Measurements from ENCODE around the gene NPHP4.

The NPHP4 gene

DNA sequence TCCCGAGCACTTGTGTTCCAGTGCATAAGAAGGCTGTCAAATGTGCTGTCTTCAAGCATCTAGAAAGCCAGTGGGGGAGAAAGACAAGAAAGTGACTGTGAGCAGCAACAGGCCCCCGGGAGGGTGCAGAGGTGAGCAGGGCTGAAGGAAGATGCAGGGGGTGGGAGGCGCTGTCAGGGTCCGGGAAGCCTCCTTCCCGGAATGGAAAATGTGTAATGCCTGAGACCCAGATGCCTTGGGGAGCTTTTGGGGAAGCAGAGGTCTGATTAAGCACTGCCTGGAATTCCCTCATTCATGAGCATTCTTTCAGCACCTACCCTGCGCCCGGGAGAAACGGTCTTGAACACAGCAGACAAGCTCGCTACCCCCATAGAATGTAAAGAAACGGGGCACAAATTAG is 1.3 kb downstream of the NPHP4 start:
- DNase-seq (ENCODE audit: low read depth, low spot score): no peak

DNA sequence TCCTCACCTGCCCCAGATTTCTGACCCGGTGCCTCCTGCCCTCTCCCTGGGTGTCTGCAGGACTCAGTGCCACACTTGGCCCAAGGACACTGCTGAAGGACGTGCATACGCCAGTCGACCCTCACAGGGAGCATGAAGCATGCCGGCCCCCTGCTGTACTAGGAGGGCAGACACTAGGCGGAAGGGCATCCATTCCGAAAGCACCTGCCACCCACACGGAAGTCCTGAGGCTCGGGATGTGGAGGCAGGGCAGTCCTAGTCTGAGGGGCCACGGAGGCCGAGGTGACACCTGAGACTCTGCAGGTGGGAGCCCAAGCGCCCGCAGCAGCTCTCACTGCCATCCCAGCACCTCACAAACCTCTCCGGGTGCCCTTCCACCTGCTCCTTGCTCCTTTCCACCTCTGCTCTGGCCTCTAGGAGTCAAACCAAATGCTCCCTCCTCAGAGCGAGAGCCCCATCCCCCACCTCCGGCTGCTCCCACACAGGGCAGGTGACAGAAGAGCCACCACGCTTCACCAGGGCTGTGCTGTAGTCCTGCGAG is 2.4 kb downstream of the NPHP4 start:
- DNase-seq (ENCODE audit: low read depth, low spot score): no peak

DNA sequence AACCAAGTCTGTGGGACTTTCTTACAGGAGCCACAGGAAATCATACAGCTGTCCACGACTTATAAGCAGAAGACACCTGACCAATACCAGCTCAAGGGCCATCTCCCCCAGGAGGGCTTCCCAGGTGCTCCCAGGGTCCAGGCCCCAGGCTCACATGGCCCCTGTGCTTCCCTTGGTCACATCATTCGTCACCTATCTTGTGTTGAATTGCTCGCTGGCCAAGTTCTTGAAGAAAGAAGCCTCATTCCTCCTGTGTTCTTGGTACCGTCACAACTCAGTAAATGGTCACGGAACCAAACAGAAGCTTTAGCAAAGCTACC is 3.0 kb downstream of the NPHP4 start:
- no peak for DNase-seq (ENCODE audit: low read depth, low spot score)

DNA sequence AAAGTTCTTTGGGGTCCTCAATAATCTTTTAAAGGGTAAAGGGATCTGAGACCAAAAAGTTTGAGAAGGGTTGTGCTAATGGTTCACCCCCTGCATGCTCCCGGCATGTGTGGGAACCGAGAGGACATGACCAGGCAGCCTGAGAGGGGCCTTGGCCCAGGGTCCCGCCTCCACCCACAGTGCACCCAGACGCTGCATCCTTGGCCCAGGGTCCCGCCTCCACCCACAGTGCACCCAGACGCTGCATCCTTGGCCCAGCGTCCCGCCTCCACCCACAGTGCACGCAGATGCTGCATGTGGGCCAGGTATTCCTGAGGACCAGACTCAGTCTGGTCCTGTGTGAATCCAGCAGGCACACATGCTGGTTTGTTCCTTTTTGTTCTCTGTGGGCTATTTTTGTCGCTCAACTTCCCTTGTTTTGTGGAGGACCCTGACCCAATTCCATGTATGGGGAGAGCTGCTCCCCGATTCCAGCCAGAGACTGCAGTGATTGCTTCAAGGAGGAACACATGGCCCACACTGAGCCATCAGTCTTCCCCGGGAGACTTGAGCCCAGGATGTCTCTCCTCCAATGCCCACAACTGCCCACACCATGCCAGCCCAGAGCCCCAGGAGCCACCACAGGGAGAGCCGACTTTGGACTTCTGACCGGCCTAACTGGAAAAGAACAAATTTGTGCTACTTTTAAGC is 3.5 kb downstream of the NPHP4 start:
- no peak for DNase-seq (ENCODE audit: low read depth, low spot score)

DNA sequence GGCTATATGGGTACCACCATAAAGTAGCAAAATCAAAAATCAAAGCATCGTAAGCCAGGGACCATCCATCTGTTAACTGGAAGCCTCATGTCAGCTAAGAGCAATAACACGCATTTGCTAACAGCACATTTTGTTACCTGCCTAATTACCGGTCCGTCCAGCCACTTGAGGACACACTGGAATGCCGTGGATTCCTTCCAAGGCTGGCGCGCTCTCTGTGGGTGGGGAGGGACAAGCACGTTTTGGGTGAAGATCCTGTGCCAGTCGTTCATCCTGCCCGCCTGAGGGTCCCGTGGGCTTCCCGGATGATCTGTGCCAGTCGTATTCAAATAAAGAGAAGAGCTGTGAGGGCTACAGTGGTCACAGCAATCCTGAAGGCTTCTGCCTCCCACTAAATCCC is 6.2 kb downstream of the NPHP4 start:
- DNase-seq (ENCODE audit: low read depth, low spot score): no peak

DNA sequence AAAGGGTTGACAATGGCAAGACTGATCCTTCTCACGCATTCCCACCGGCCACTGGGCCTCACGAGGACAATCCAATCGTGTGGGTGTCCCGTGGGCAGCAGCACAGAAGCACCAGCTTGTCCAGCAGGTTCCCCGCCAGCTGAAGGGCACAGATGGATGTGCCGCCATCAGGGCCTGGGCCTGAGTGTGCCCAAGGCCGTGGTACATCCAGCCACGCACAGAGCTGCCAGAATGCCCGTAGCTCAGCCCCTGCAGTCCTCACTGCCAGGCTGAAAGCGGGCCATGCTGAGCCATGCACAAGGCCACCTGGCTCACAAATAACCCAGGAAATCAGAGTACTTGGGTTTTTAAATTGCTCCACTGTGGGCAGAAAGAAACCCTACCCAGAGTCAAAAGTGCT is 7.0 kb downstream of the NPHP4 start:
- DNase-seq (ENCODE audit: low read depth, low spot score): no peak

DNA sequence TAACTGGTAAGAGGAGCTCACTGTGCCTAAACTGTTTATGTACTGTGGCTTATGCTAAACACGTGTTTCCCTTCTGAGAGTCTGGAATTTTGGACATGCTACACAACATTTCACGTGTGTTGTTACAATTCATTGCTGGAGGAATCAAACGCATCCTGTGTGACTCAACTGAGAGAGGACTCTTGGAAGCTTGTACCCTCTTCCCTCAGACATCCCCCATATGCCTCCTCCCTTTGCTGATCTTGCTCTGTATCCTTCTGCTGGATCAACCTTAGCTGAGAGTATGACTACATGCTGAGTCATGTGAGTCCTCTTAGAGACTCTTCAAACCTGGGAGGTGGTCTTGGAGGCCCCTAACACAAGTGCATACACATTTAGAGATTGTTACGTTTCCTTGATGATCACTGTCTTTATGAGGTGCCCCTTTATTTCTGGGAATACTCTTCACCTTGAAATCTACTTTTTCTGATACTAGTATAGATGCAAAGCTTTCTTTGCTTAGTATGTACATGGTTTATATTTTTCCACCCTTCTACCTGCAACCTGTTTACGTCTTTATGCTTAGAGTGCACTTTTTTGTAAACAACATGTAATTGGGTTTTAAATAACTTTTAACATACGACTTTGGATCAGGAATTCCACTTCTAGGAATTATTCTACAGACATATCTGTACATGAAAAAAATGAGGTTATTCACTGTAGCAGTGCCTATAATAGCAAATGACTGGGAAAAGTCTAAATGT is 8.7 kb downstream of the NPHP4 start:
- no peak for DNase-seq (ENCODE audit: low read depth, low spot score)

DNA sequence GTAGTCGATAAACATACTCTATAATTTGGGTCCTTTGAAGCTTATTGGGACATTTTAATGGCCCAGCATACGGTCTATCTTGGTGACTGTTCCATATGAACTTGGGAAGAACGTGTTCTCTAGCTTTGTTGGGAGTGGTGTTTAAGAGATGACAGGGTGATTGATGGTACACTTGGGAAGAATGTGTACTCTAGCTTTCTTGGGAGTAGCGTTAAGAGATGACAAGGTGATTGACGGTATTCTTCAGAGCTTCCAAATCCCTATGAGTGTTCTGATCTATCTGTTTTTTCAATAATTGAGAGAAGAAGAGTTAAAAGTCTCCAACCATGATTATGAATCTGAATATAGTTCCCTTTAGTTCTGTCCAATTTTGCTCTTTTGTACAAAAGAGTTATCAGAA is 9.4 kb downstream of the NPHP4 start:
- DNase-seq (ENCODE audit: low read depth, low spot score): no peak

DNA sequence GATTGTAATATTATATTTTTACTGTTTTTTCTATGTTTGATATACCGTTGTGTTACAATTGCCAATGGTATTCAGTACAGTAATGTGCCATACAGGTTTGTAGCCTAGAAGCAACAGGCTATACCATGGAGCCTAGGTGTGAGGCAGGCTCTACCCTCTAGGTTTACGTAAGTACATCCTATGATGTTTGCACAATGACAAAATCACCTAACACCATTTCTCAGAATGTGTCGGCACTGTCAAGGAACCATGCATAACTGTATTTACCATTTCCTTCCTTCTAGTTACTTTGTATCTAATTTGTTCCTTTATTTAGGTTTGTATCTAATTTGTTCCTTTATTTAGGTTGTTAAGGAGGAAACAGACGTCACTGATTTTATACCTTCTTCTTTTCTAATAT is 9.9 kb downstream of the NPHP4 start:
- DNase-seq (ENCODE audit: low read depth, low spot score): no peak

DNA sequence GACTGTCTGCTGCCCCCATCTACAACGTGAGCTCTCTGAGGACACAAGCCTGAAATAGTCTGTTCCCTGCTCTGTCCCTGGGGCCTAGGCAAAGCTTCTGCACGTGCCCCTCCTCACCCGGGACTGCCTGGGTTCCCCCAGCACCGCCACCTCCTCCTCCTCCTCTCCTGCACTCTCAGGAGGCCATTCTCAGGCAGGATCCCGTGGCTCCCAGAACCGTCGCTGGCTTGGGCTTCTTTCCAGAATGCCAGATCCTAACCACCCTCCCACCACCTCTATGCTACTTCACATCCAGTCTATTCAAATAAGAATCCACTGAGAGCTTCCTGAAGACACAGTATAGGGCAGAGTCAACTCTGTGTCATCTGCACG is 11.2 kb downstream of the NPHP4 start:
- no peak for DNase-seq (ENCODE audit: low read depth, low spot score)

DNA sequence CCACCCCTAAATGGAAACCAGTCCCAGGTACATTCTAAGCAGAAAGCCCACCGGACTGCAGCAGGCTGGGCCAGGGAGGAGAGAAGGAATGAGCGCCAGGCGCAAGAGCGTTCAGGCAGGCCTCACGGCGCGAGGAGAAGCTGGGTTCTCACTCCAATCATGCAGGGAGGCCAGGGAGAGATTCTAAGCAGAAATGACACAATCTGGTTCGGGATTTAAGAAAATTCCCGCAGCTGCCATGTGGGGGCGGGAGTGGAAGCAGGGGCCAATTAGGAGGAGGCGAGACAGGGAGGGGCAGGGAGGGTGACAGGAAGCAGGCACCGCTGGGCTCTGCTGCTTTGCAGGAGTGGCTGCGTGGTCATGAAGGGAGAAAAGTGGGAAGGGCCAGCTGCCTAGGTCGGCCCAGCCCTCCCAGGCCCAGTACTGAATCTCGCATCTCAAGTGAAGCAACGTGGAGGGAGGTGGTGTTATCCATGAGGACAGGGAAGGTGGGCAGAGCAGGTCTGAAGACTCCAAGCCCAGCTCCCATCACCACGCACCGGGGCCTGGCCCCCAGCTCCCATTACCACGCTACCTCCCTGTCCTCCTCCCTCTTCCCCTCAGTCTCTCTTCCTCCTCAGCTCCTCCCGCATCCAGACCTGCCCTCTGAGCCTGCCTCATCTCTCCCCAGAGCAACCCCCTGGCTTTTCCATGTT is 11.8 kb downstream of the NPHP4 start:
- no peak for DNase-seq (ENCODE audit: low read depth, low spot score)

DNA sequence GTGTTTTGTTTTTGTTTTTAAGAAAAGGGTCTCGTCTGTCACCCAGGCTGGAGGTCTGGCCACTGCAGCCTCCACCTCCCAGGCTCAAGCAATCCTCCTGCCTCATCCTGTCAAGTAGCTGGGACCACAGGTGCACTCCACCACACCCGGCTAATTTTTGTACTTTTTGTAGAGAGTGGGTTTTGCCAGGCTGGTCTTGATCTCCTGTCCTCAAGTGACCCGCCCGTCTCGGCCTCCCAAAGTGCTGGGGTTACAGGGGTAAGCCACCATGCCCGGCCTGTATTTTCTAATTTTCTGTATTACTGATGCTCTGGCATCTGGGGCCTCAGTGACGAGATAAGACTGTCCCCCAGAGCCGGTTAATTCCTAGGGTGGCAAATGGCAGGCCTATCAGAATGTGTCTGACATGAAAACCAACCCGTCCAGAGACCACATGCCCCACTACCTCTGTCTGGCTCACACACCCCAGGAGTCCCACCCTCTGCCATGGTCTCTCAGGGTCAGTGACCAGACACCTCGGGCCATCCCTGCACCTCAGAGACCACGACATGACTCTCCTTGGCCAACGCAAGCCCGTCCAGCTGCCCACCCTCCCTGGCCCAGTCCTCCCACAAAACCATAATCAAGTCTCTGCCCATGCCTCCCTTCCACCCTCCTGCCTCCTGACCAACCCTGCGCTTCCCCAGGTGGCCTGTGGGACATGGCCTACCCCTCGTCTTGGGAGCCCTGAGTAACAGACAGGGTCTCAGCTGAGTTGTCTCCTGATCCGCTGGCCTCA is 12.5 kb downstream of the NPHP4 start:
- no peak for DNase-seq (ENCODE audit: low read depth, low spot score)

DNA sequence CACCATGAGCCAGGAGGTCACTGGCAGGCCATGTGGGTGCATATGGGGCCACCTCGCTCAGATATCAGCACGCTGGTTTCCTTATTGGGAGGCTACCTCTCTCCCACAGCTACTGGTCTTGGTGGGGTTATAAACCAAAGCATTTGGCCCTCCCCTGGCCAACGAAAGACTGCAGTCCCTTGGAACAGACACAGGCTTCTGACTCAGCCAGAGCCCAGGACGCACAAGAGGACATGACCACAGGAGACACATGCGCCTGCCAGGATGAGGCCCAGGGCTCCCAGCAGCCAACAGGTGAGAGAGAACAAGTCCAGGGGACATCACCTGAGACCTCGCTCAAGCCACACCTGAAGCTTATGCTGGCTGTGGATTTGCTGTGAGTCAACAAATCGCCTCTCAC is 13.8 kb downstream of the NPHP4 start:
- DNase-seq (ENCODE audit: low read depth, low spot score): no peak

DNA sequence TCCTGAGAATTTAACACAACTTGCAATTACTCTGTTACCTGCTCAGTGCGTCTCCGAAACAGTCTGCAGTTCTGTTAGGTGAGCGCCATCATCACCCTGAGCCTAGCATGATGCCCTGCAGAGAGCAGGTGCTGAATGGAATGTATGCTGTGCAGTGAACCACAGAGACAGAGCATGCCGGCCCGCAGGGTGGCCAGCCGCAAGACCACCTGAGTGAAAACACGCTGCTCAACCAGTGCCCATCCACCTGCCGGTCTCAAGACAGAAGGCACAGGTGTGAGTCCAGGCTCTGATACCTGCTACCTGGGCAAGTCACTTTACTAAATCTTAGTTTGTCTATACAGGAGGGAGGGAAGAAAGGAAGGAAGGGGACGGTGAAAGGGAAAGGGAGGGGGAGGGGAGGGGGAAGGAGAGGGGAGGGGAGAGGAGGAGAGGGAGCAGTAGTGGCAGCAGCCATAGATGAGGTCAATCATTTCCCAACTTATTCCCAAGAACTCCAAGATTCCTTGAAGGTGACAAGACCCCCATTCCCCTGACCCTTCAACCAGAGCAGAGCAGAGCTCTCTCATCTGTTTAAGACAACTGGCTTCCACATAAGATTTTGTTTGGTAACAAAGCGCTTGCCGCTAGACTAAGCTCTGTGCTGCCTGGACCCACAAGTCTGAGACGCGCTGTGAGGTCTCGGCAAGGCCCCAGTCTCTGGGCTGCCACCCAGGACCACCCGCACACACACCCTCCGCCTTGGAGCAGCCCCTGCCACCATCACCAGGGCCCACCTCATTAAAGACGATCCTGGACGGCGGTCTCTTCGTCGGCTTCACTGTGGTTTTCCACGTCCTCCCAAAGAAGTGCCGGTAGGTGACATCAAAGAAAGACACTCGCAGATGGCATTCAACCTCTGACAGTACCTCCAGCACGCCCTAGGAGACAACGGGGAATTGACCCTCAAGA is 14.5 kb downstream of the NPHP4 start:
- DNase-seq (ENCODE audit: low read depth, low spot score): no peak

DNA sequence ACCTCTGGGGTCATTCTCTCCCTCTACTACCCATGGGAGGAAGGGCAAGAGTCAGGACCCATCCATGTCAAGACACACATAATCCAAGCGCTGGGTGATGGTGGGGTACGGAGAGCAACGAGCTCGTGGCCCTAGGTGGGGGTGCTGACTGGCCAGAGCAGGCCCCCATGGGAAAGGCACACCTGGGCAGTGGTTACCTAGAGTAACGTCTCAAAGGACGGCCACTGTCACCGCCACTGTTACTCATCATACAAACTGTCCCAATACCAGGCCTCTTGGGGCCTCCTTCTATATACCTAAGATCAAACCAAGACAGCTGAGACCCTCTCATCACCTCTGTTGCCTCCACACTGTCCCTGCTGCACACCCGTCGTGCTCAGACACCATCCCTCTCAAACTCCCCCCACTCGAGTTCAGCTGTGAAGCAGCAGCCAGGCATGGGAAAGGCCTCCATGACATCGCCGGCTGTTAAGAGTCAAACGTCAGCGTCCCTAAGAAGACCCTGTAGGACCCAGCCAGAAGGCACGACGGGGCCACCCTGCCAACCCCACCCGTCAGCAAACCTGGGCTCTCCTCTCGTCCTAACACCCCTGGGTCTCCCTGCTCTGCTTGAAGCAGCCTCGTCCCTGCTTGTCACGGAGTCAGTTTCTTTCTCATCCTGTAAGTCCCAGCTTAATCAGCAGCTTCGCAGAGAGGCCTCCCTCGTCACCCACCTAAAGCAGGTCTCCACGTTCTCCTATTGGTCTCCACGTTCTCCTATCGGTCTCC is 15.3 kb downstream of the NPHP4 start:
- no peak for DNase-seq (ENCODE audit: low read depth, low spot score)

DNA sequence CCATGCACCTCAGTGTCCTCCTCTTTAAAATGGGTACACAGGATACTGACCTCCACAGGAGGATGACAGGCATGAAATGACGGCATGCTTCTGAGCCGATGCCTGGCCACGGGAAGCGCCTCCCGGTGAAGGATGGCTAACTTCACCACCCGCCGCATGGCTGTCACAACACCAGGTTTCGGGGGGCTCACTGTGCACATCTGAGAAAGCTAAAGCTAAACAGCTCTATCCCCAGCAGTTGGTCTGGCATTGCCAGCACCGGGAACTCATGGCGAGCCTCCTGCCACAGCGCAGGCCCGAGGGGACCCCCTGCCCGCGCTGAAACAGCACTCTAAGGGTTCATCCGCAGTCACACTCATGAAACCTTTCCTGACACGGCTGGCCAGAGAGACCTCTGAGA is 16.0 kb downstream of the NPHP4 start:
- DNase-seq (ENCODE audit: low read depth, low spot score): no peak

DNA sequence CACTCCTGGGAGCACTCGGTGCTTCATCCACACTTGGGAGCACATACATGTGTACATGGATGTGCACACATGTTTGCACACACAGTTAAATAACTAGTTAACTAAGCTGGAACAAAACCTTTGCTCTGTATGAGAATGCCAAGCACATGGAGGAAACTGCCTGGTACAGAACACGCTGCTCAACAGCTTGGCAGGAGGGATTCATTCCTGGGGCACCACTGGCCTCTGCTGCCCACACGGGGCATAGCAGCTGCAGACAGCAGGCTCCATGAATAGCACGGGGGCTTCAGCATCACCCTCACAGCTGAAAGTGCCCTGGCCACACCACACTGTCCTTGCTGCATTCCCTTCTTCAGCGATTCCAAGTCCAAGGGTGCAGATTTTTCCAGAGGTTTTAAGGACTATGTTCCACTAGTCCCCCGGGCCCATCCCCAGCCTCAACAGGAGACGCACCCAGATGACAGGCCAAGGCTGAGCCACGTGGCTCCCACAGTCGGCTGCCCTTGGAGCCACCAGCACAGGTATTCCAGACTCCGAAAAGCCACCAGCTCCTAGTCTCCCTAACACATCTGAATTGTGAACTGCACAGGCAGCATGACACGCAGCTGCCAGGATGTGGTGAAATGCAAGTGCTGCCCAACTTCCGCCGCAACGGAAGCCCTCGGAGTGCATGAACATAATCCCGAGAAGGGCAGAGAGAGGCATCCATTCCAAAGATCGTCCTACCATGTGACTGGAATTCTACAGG is 16.9 kb downstream of the NPHP4 start:
- no peak for DNase-seq (ENCODE audit: low read depth, low spot score)

DNA sequence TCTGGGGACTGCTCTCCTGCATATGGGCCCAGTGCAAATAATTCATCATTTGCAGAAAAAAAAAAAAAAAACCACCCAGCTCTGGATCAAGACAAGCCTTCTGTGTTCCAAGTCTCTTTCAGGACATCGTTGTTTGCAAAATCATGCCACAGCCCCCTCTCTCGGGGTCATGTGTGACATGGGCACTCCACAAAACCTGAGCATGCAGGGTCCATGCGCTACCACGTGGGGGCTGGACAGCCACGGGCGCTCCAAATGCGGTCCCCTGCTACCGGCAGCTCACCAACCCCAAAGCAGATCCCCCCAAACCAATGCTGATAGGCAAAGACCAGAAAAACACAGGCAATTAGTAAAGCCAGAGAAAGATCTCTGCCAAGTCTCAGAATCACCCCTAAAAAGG is 17.6 kb downstream of the NPHP4 start:
- no peak for DNase-seq (ENCODE audit: low read depth, low spot score)

DNA sequence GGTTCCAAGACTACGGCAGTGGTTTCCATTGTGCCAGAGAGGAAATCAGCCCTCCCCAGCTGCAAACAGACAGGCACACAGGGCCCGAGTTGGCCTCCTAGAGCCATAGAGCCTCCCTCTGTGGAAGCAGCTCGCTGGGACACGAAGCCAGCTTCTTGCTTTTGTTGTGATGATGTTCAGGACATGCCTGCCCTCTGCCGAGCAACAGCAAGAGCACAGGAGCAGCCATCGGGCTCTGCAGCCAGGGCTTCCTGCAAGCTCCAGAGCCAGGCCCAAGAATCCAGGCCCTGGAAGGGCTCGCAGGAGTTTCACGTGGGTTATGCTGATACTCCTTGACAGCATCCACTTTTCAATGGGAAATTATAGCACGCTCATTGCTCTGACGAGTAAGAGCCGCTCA is 18.5 kb downstream of the NPHP4 start:
- no peak for DNase-seq (ENCODE audit: low read depth, low spot score)

DNA sequence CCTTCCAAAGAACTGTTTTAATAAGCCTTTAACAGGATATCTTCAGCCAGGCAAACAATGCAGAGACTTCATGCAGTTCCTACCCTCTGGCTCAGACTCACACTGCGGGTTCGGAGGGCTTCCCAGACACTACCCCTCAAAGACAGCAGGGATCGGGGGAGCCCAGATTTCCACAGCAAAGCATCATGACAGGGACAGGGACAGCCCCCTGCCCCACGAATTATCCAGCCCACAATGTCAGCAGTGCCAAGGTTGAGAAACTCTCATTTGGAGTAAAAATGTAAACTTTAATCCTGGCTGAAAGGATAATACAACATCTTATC is 20.1 kb downstream of the NPHP4 start:
- DNase-seq (ENCODE audit: low read depth, low spot score): no peak
